HepG2 (cell line): ENCODE results near the gene NHERF2. TPM values are rescaled to one million over a fixed set of nuclear protein-coding genes. Genes with fewer than 3 reads are reported as not detected.

Source experiments
- AHR ChIP-seq: IDR thresholded peaks from 2 replicates; pipeline ENCODE4 v1.6.1; 2018; ENCODE audit warnings: missing genetic modification reagents, missing compliant biosample characterization
- CBFB ChIP-seq: sonication (generic); formaldehyde crosslinking; IDR thresholded peaks from 2 replicates; pipeline ENCODE4 v1.4.0; 2020; ENCODE audit warnings: missing genetic modification reagents
- CENPX ChIP-seq: sonication (generic); formaldehyde crosslinking; IDR thresholded peaks from 2 replicates; pipeline ENCODE4 v1.9.0; 2021; ENCODE audit warnings: mild to moderate bottlenecking, missing genetic modification reagents, moderate library complexity
- GPN1 ChIP-seq: sonication (generic); formaldehyde crosslinking; IDR thresholded peaks from 2 replicates; pipeline ENCODE4 v1.5.1; 2020; ENCODE audit warnings: missing genetic modification reagents, borderline replicate concordance
- HMG20B ChIP-seq: conservative IDR thresholded peaks from 2 replicates; pipeline ENCODE4 v1.6.1; 2016; ENCODE audit warnings: missing genetic modification reagents, missing compliant biosample characterization
- HNF4A ChIP-seq: sonication (generic); formaldehyde crosslinking; IDR thresholded peaks from 2 replicates; pipeline ENCODE4 v1.4.0; 2020; ENCODE audit warnings: missing genetic modification reagents
- KDM3A ChIP-seq: IDR thresholded peaks from 2 replicates; pipeline ENCODE4 v1.6.1; 2018; ENCODE audit warnings: low read depth, missing compliant biosample characterization
- KDM4B ChIP-seq: sonication (generic); formaldehyde crosslinking; IDR thresholded peaks from 2 replicates; pipeline ENCODE4 v1.4.0; 2020; ENCODE audit warnings: missing genetic modification reagents
- MAFG ChIP-seq: sonication (generic); formaldehyde crosslinking; IDR thresholded peaks from 2 replicates; pipeline ENCODE4 v1.5.1; 2020; ENCODE audit warnings: mild to moderate bottlenecking, missing genetic modification reagents
- MBD4 ChIP-seq: IDR thresholded peaks from 2 replicates; pipeline ENCODE4 v1.6.1; 2012; ENCODE audit warnings: low read length, inconsistent platforms, borderline replicate concordance
- MYC ChIP-seq: sonication (generic); formaldehyde crosslinking; IDR thresholded peaks from 2 replicates; pipeline ENCODE4 v1.9.0; 2021; ENCODE audit warnings: missing genetic modification reagents, borderline replicate concordance
- RCOR2 ChIP-seq: IDR thresholded peaks from 2 replicates; pipeline ENCODE4 v1.6.1; 2016; ENCODE audit warnings: missing biosample characterization, missing genetic modification reagents
- SALL1 ChIP-seq: sonication (generic); formaldehyde crosslinking; IDR thresholded peaks from 2 replicates; pipeline ENCODE4 v1.8.0; 2022; ENCODE audit warnings: mild to moderate bottlenecking, missing genetic modification reagents
- SIX1 ChIP-seq: sonication (generic); formaldehyde crosslinking; IDR thresholded peaks from 2 replicates; pipeline ENCODE4 v1.4.0; 2020; ENCODE audit warnings: missing genetic modification reagents, borderline replicate concordance
- TCF12 ChIP-seq, 2 experiments: fragments of 450-650 bp in 1 of 2; sonication (generic) in 1 of 2; formaldehyde crosslinking in 1 of 2; IDR thresholded peaks; 2 replicates each; pipeline versions ENCODE4 v1.6.1 to v1.8.0; 2017 to 2022; ENCODE audit warnings: antibody characterized with exemption in 1 of 2, mild to moderate bottlenecking in 1 of 2, missing genetic modification reagents in 1 of 2, moderate library complexity in 1 of 2
- ZFP90 ChIP-seq: sonication (generic); formaldehyde crosslinking; IDR thresholded peaks from 2 replicates; pipeline ENCODE4 v1.8.0; 2022; ENCODE audit warnings: missing genetic modification reagents, mild to moderate bottlenecking, inconsistent platforms, borderline replicate concordance
- ZMAT3 ChIP-seq: sonication (generic); formaldehyde crosslinking; conservative IDR thresholded peaks from 2 replicates; pipeline ENCODE4 v1.7.0; 2021; ENCODE audit warnings: missing genetic modification reagents
- ZNF616 ChIP-seq: sonication (generic); formaldehyde crosslinking; IDR thresholded peaks from 2 replicates; pipeline ENCODE4 v1.5.0; 2020; ENCODE audit warnings: low read depth, mild to moderate bottlenecking, missing genetic modification reagents
- ZNF891 ChIP-seq: sonication (generic); formaldehyde crosslinking; IDR thresholded peaks from 2 replicates; pipeline ENCODE4 v1.5.0; 2020; ENCODE audit warnings: mild to moderate bottlenecking, missing genetic modification reagents
- polyA plus RNA-seq, 8 experiments: library from polyadenylated mRNA; depleted of rRNA in 3 of 8; stranded (reverse) in 7 of 8; unstranded in 1 of 8; fragments of >200 nt; fragmentation: Illumina TruSeq in 4 of 8; extraction: Trizol in 4 of 8; gene quantifications; 2 replicates each; pipeline versions ENCODE4 v1.2.1 to v1.2.3, GENCODE V29; 2011 to 2016; ENCODE audit warnings: low read depth in 4 of 8, missing spikeins in 1 of 8, mixed read lengths in 1 of 8; ENCODE audit not compliant: insufficient read depth in 1 of 8
- total RNA-seq, 5 experiments: library from RNA; depleted of rRNA; stranded (reverse); fragments of >200 nt; fragmentation: Illumina TruSeq; extraction: Trizol; gene quantifications; 2 replicates each; pipeline ENCODE4 v1.2.3, GENCODE V29; 2016; ENCODE audit warnings: low read depth in 1 of 5
- TF ChIP-seq, protein P1 (sequence below): sonication (generic); formaldehyde crosslinking; IDR thresholded peaks from 2 replicates; pipeline ENCODE4 v1.4.0; 2020; ENCODE audit warnings: mild to moderate bottlenecking, missing genetic modification reagents
- TF ChIP-seq, protein P2 (sequence below): sonication (generic); formaldehyde crosslinking; IDR thresholded peaks from 2 replicates; pipeline ENCODE4 v1.4.0; 2020; ENCODE audit warnings: mild to moderate bottlenecking, missing genetic modification reagents
- TF ChIP-seq, protein P3 (sequence below): IDR thresholded peaks from 2 replicates; pipeline ENCODE4 v1.6.1; 2016; ENCODE audit warnings: control low read depth
- TF ChIP-seq, protein P4 (sequence below): IDR thresholded peaks from 2 replicates; pipeline ENCODE4 v1.6.1; 2012; ENCODE audit warnings: inconsistent platforms
- TF ChIP-seq, protein P5 (sequence below): sonication (generic); formaldehyde crosslinking; IDR thresholded peaks from 2 replicates; pipeline ENCODE4 v1.5.0; 2020; ENCODE audit warnings: missing genetic modification reagents, mild to moderate bottlenecking, borderline replicate concordance
- TF ChIP-seq, protein P6 (sequence below): IDR thresholded peaks from 2 replicates; pipeline ENCODE4 v1.6.1; 2016; ENCODE audit warnings: low read depth

The NHERF2 gene
- total and polyA plus RNA-seq, 2 of the 13 experiments (the other 11 are each of a cell fraction or from before 2014, with no cell fraction given): 23.7 to 39.3 TPM

DNA sequence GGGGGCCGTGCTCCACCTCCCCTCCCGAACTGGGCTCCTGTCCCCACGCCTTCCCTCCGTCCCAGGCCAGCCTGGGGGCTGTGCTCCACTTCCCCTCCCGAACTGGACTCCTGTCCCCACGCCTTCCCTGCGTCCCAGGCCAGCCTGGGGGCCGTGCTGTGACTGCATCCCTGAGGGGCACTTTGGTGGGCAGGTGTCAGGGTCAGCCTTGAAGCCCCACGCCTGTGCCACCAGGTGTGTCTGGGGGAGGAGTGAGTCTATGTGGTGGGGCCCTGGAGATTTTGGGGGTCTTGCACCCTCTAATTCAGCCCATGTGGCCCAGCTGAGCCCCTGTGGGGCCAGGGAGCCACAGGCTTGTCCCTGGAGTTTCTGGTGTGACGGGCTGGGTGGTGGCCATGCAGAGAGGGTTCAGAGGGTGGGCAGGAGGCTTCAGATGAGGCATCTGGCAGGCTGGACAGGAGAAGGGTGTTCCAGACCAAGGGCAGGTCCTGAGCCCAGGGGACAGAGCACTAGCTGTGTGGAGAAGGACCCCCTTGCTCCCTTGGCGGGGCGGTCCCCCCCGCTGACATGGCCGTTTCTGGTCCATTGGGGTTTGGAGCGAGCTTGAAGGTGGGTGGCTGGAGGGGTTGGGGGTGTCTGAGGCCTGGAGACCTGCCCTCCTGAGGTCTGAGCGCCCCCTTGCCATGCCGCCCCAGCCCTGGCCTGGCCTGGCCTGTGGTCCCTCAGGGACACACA is 8.2 kb downstream of the NHERF2 start (continued):
- TF ChIP-seq SALL1 (CRISPR knock-in tag) (peak; percentile 8), KDM4B (CRISPR knock-in tag) (no peak), AHR (CRISPR knock-in tag) (no peak), ZNF891 (CRISPR knock-in tag) (no peak), GPN1 (CRISPR knock-in tag) (no peak), SIX1 (CRISPR knock-in tag) (no peak), ZMAT3 (CRISPR knock-in tag) (no peak), ZFP90 (CRISPR knock-in tag) (no peak; the same call in 1 of the 2 replicates), TCF12 (IDR thresholded peaks at IDR 0.05) (no peak), TCF12 (CRISPR knock-in tag; IDR thresholded peaks at IDR 0.05) (no peak), MBD4 (no peak), CENPX (CRISPR knock-in tag) (no peak), HMG20B (no peak), MYC (no peak), RCOR2 (CRISPR knock-in tag) (no peak), CBFB (CRISPR knock-in tag) (no peak), ZNF616 (no peak), HNF4A (CRISPR knock-in tag) (peak; percentile 49; the same call in 1 of the 2 replicates), KDM3A (no peak), MAFG (CRISPR knock-in tag) (no peak)
- TF ChIP-seq, protein P1, sequence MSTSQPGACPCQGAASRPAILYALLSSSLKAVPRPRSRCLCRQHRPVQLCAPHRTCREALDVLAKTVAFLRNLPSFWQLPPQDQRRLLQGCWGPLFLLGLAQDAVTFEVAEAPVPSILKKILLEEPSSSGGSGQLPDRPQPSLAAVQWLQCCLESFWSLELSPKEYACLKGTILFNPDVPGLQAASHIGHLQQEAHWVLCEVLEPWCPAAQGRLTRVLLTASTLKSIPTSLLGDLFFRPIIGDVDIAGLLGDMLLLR (CRISPR knock-in tag): no peak
- TF ChIP-seq, protein P2, sequence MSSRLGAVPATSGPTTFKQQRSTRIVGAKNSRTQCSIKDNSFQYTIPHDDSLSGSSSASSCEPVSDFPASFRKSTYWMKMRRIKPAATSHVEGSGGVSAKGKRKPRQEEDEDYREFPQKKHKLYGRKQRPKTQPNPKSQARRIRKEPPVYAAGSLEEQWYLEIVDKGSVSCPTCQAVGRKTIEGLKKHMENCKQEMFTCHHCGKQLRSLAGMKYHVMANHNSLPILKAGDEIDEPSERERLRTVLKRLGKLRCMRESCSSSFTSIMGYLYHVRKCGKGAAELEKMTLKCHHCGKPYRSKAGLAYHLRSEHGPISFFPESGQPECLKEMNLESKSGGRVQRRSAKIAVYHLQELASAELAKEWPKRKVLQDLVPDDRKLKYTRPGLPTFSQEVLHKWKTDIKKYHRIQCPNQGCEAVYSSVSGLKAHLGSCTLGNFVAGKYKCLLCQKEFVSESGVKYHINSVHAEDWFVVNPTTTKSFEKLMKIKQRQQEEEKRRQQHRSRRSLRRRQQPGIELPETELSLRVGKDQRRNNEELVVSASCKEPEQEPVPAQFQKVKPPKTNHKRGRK: no peak
- TF ChIP-seq, protein P3, sequence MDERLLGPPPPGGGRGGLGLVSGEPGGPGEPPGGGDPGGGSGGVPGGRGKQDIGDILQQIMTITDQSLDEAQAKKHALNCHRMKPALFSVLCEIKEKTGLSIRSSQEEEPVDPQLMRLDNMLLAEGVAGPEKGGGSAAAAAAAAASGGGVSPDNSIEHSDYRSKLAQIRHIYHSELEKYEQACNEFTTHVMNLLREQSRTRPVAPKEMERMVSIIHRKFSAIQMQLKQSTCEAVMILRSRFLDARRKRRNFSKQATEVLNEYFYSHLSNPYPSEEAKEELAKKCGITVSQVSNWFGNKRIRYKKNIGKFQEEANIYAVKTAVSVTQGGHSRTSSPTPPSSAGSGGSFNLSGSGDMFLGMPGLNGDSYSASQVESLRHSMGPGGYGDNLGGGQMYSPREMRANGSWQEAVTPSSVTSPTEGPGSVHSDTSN (CRISPR knock-in tag): no peak
- TF ChIP-seq, protein P4, sequence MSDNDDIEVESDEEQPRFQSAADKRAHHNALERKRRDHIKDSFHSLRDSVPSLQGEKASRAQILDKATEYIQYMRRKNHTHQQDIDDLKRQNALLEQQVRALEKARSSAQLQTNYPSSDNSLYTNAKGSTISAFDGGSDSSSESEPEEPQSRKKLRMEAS: no peak
- TF ChIP-seq, protein P5, sequence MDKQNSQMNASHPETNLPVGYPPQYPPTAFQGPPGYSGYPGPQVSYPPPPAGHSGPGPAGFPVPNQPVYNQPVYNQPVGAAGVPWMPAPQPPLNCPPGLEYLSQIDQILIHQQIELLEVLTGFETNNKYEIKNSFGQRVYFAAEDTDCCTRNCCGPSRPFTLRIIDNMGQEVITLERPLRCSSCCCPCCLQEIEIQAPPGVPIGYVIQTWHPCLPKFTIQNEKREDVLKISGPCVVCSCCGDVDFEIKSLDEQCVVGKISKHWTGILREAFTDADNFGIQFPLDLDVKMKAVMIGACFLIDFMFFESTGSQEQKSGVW: no peak
- TF ChIP-seq, protein P6, sequence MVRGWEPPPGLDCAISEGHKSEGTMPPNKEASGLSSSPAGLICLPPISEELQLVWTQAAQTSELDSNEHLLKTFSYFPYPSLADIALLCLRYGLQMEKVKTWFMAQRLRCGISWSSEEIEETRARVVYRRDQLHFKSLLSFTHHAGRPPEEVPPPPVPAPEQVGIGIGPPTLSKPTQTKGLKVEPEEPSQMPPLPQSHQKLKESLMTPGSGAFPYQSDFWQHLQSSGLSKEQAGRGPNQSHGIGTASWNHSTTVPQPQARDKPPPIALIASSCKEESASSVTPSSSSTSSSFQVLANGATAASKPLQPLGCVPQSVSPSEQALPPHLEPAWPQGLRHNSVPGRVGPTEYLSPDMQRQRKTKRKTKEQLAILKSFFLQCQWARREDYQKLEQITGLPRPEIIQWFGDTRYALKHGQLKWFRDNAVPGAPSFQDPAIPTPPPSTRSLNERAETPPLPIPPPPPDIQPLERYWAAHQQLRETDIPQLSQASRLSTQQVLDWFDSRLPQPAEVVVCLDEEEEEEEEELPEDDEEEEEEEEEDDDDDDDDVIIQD (CRISPR knock-in tag): no peak
